KMS-11 (cell line): ENCODE results near the gene SNTG2.

Experiments used
- H2AFZ ChIP-seq: fragments of 200-600 bp; sonication (generic); 2 replicates; pipeline ENCODE4 v1.6.1; 2016; ENCODE audit warnings: antibody characterized with exemption, mixed run types, low read depth
- H3K27ac ChIP-seq: fragments of 200-600 bp; sonication (generic); 2 replicates; pipeline ENCODE4 v1.6.1; 2016; ENCODE audit warnings: mild to moderate bottlenecking, mixed run types
- H3K27me3 ChIP-seq: fragments of 200-600 bp; sonication (generic); 2 replicates; pipeline ENCODE4 v1.6.1; 2017; ENCODE audit warnings: mild to moderate bottlenecking, low read depth, mixed run types, moderate library complexity; ENCODE audit not compliant: insufficient read depth
- H3K36me3 ChIP-seq: fragments of 200-600 bp; sonication (generic); 2 replicates; pipeline ENCODE4 v1.6.1; 2017; ENCODE audit warnings: mild to moderate bottlenecking, mixed run types; ENCODE audit not compliant: insufficient read depth
- H3K4me1 ChIP-seq: fragments of 200-600 bp; sonication (generic); 2 replicates; pipeline ENCODE4 v1.6.1; 2016; ENCODE audit warnings: mild to moderate bottlenecking, low read depth, mixed run types; ENCODE audit not compliant: poor library complexity, severe bottlenecking
- H3K4me2 ChIP-seq: fragments of 200-600 bp; sonication (generic); 2 replicates; pipeline ENCODE4 v1.7.0; 2016; ENCODE audit warnings: mild to moderate bottlenecking, mixed run types
- H3K4me3 ChIP-seq: fragments of 200-600 bp; sonication (generic); IDR thresholded peaks from 2 replicates; pipeline ENCODE4 v1.6.1; 2017; ENCODE audit warnings: low read depth, low read length, mixed read lengths; ENCODE audit not compliant: insufficient read depth
- H3K79me2 ChIP-seq: fragments of 200-600 bp; sonication (generic); 2 replicates; pipeline ENCODE4 v1.6.1; 2016; ENCODE audit warnings: low read depth, mixed run types; ENCODE audit not compliant: insufficient read depth
- H3K9ac ChIP-seq: fragments of 200-600 bp; sonication (generic); 2 replicates; pipeline ENCODE4 v1.6.1; 2016; ENCODE audit warnings: mild to moderate bottlenecking, mixed run types
- H4K20me1 ChIP-seq: fragments of 200-600 bp; sonication (generic); 2 replicates; pipeline ENCODE4 v1.6.1; 2016; ENCODE audit warnings: mild to moderate bottlenecking, mixed run types; ENCODE audit not compliant: insufficient read depth
- CTCF ChIP-seq: fragments of 200-600 bp; sonication (generic); conservative IDR thresholded peaks from 2 replicates; pipeline ENCODE4 v1.6.1; 2017; ENCODE audit warnings: low read depth, mild to moderate bottlenecking, antibody characterized with exemption, low read length, moderate library complexity, mixed read lengths

SNTG2 gene

GRCh38 chr2:1078326-1078725 is 127.7 kb downstream of the SNTG2 start:
- no peak overlapping the region for H2AFZ ChIP-seq
- no peak for TF ChIP-seq CTCF
- no peaks in the 10 kb centered on the region for H4K20me1 ChIP-seq
- H3K4me1 ChIP-seq, result no peaks in the 10 kb centered on the region
- no peaks in the 10 kb centered on the region for H3K27me3 ChIP-seq
- H3K9ac ChIP-seq, result no peak overlapping the region
- H3K4me2 ChIP-seq, result no peak overlapping the region
- no peaks in the 10 kb centered on the region for H3K79me2 ChIP-seq
- no peaks in the 10 kb centered on the region for H3K36me3 ChIP-seq
- H3K4me3 ChIP-seq, result no peak overlapping the region
- H3K27ac ChIP-seq, result no peak overlapping the region

- no peak for TF ChIP-seq CTCF
- Histone ChIP-seq H3K4me1 (no peaks in the 10 kb centered on the region), H2AFZ (no peak overlapping the region), H3K36me3 (no peaks in the 10 kb centered on the region), H4K20me1 (no peaks in the 10 kb centered on the region), H3K27ac (no peak overlapping the region), H3K27me3 (no peaks in the 10 kb centered on the region), H3K79me2 (no peaks in the 10 kb centered on the region), H3K4me2 (no peak overlapping the region), H3K9ac (no peak overlapping the region), H3K4me3 (no peak overlapping the region)
These were observed 129.5 kb downstream of the SNTG2 start for GRCh38 chr2:1079873-1080799.

GRCh38 chr2:1081451-1082225 is 131.0 kb downstream of the SNTG2 start:
- no peak overlapping the region for H2AFZ ChIP-seq

More at GRCh38 chr2:1081451-1082225, 131.0 kb downstream of the SNTG2 start:
- TF ChIP-seq CTCF, result no peak
- Histone ChIP-seq H3K9ac (no peak overlapping the region), H3K4me3 (no peak overlapping the region), H3K79me2 (no peaks in the 10 kb centered on the region), H3K27ac (no peak overlapping the region), H4K20me1 (no peaks in the 10 kb centered on the region), H3K27me3 (no peaks in the 10 kb centered on the region), H3K4me2 (no peak overlapping the region), H3K4me1 (no peaks in the 10 kb centered on the region), H3K36me3 (no peaks in the 10 kb centered on the region)
